Neural progenitor cell (in vitro differentiated cells): ENCODE data around the gene KRT76.

ENCODE experiments used
- CTCF ChIP-seq: fragments of 200-600 bp; sonication (generic); IDR thresholded peaks from 2 replicates; pipeline ENCODE4 v1.5.1; 2017; ENCODE audit warnings: antibody characterized with exemption, mild to moderate bottlenecking
- EZH2phosphoT487 ChIP-seq: fragments of 200-600 bp; sonication (generic); IDR thresholded peaks from 2 replicates; pipeline ENCODE4 v1.6.1; 2017; ENCODE audit warnings: antibody characterized with exemption

GRCh38 chr12:52813203-52813819 lies 36.2 kb upstream of the KRT76 start:
- TF ChIP-seq CTCF = no peak
- no peak for TF ChIP-seq EZH2phosphoT487
